Pons (tissue), 1 donor: ENCODE data around the gene PTPRD.

Experiments
- DNase-seq: peaks from one replicate; pipeline ENCODE4 v3.0.0-alpha.2; 2016; ENCODE audit warnings: low spot score

PTPRD gene

GRCh38 chr9:8508671-8509290 is 2104.0 kb downstream of the PTPRD start:
- no peak for DNase-seq

GRCh38 chr9:8494571-8494970 is 2118.2 kb downstream of the PTPRD start:
- DNase-seq: no peak

- no peak for DNase-seq
Measured at GRCh38 chr9:8492679-8493078, 2120.1 kb downstream of the PTPRD start.

- DNase-seq: no peak
Measured at GRCh38 chr9:8492024-8492423, 2120.8 kb downstream of the PTPRD start.

- no peak for DNase-seq
Measured at GRCh38 chr9:8491563-8491962, 2121.2 kb downstream of the PTPRD start.

GRCh38 chr9:8489835-8490234 is 2123.0 kb downstream of the PTPRD start:
- DNase-seq: no peak

GRCh38 chr9:8486095-8486494 is 2126.7 kb downstream of the PTPRD start:
- DNase-seq: peak; percentile 63

GRCh38 chr9:8484597-8485191 is 2128.1 kb downstream of the PTPRD start:
- no peak for DNase-seq

GRCh38 chr9:8477450-8477849 is 2135.4 kb downstream of the PTPRD start:
- no peak for DNase-seq

GRCh38 chr9:8474937-8475336 is 2137.9 kb downstream of the PTPRD start:
- no peak for DNase-seq

- DNase-seq: no peak
Measured at GRCh38 chr9:8473244-8474020, 2139.4 kb downstream of the PTPRD start.

- DNase-seq: no peak
Measured at GRCh38 chr9:8468045-8468637, 2144.7 kb downstream of the PTPRD start.

GRCh38 chr9:8457816-8458215 is 2155.0 kb downstream of the PTPRD start:
- DNase-seq: peak; percentile 87

- DNase-seq: no peak
Measured at GRCh38 chr9:8457055-8457454, 2155.7 kb downstream of the PTPRD start.

- DNase-seq: no peak
Measured at GRCh38 chr9:8456344-8456743, 2156.5 kb downstream of the PTPRD start.

- DNase-seq: no peak
Measured at GRCh38 chr9:8450810-8451545, 2161.8 kb downstream of the PTPRD start.

- DNase-seq: no peak
Measured at GRCh38 chr9:8448226-8448625, 2164.6 kb downstream of the PTPRD start.

- DNase-seq: no peak
Measured at GRCh38 chr9:8447601-8448000, 2165.2 kb downstream of the PTPRD start.

- no peak for DNase-seq
Measured at GRCh38 chr9:8437876-8438275, 2174.9 kb downstream of the PTPRD start.

- no peak for DNase-seq
Measured at GRCh38 chr9:8437259-8437658, 2175.5 kb downstream of the PTPRD start.

GRCh38 chr9:8436786-8437185 is 2176.0 kb downstream of the PTPRD start:
- DNase-seq: peak; percentile 25

GRCh38 chr9:8434621-8435020 is 2178.2 kb downstream of the PTPRD start:
- no peak for DNase-seq
